ENCODE data around the gene PACS1. TPM values are rescaled to one million over a fixed set of nuclear protein-coding genes. Genes with fewer than 3 reads are reported as not detected.

PACS1 gene
- total RNA-seq, 1 donor from 2014 or later: 86.9 TPM

DNA sequence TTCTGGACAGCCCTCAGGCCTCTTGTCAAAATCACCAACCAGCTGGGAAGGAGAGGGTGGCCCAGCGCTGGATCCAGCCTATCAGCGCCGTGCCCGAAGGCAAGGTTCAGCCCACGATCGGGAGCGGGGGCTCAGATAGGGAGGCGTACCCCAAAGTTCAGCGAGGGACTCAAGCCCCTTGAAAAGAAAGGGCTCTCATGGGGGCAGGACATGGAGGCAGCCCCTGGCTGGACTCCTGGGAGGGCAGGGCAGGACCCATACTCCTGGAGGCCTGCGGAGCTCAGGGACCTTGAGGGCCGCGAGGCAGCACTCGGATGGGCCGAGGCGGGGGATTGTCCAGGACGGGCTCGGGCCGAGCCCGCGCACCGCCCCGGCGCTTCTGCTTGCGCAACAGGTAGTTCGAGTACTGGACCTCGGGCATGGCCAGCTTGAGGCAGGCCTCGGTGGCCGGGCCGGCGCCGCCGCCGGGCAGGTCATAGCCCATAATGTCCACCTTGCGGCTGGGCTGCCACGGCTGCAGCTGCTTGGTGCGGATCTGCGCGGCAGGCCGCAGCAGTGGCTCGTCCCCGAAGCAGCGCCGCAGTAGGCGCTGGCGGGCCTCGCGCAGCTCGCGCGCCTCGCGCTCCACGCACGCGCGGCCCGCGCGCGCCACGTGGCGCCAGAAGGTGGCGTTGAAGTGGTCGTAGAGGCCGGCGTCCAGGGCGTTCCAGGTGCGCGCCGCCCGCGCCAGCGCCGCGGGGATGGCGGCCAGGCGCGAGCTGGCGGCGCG lies 27.7 kb upstream of the PACS1 start:
- Histone ChIP-seq H3K79me2 (ENCODE audit: insufficient read depth, low read length) (no peaks in the 10 kb centered on the region), H3K9ac (ENCODE audit: low read length) (no peak overlapping the region), H3K4me2 (ENCODE audit: low read length) (no peak overlapping the region), H3K4me1 (ENCODE audit: insufficient read depth, low read length) (peaks cover 2% of the 10 kb centered on the region), H3K27ac (ENCODE audit: low read depth, low read length) (no peak overlapping the region), H3K36me3 (ENCODE audit: insufficient read depth, low read length) (no peaks in the 10 kb centered on the region), H2AFZ (ENCODE audit: low read depth, low read length) (no peak overlapping the region), H3K9me3 (ENCODE audit: insufficient read depth, low read depth, low read length) (no peaks in the 10 kb centered on the region), H4K20me1 (ENCODE audit: insufficient read depth, low read length) (no peaks in the 10 kb centered on the region), H3K4me3 (ENCODE audit: insufficient read depth, low read depth, low read length) (no peak overlapping the region), H3K27me3 (ENCODE audit: insufficient read depth, low read length) (peaks cover 5% of the 10 kb centered on the region)
- Mint-ChIP-seq H3K36me3 (ENCODE audit: low read depth, unreplicated experiment) (no peaks in the 10 kb centered on the region), H3K27ac (ENCODE audit: unreplicated experiment) (no peak overlapping the region), H3K9me3 (ENCODE audit: unreplicated experiment) (peaks cover 8% of the 10 kb centered on the region), H3K4me3 (ENCODE audit: unreplicated experiment) (no peak overlapping the region), H3K4me1 (ENCODE audit: low read depth, unreplicated experiment) (no peaks in the 10 kb centered on the region), H3K27me3 (ENCODE audit: low read depth, unreplicated experiment) (peaks cover 12% of the 10 kb centered on the region)
- DNase-seq (ENCODE audit: low read depth) (no peak), FAIRE-seq (no peak)
- no peak for TF ChIP-seq EZH2 (IDR thresholded peaks at IDR 0.05; ENCODE audit: insufficient read depth, low read length)
- no peak for TF ChIP-seq CTCF (IDR thresholded peaks at IDR 0.05; ENCODE audit: insufficient read depth, low read depth, low read length)

- Mint-ChIP-seq H3K36me3 (ENCODE audit: low read depth, unreplicated experiment) (no peaks in the 10 kb centered on the region), H3K4me1 (ENCODE audit: low read depth, unreplicated experiment) (no peaks in the 10 kb centered on the region), H3K4me3 (ENCODE audit: unreplicated experiment) (no peak overlapping the region), H3K27ac (ENCODE audit: unreplicated experiment) (no peak overlapping the region), H3K27me3 (ENCODE audit: low read depth, unreplicated experiment) (peaks cover 14% of the 10 kb centered on the region), H3K9me3 (ENCODE audit: unreplicated experiment) (peaks cover 4% of the 10 kb centered on the region)
- TF ChIP-seq EZH2 (IDR thresholded peaks at IDR 0.05; ENCODE audit: insufficient read depth, low read length) (no peak), CTCF (IDR thresholded peaks at IDR 0.05; ENCODE audit: insufficient read depth, low read depth, low read length) (no peak)
- no peak overlapping the region for H3K4me2 ChIP-seq (ENCODE audit: low read length)
- no peak overlapping the region for H3K9ac ChIP-seq (ENCODE audit: low read length)
- no peak for FAIRE-seq
- peaks cover 10% of the 10 kb centered on the region for H3K4me1 ChIP-seq (ENCODE audit: insufficient read depth, low read length)
- H3K4me3 ChIP-seq (ENCODE audit: insufficient read depth, low read depth, low read length): no peak overlapping the region
- H3K79me2 ChIP-seq (ENCODE audit: insufficient read depth, low read length): no peaks in the 10 kb centered on the region
- no peaks in the 10 kb centered on the region for H3K9me3 ChIP-seq (ENCODE audit: insufficient read depth, low read depth, low read length)
- H3K27me3 ChIP-seq (ENCODE audit: insufficient read depth, low read length): peaks cover 5% of the 10 kb centered on the region
- no peaks in the 10 kb centered on the region for H4K20me1 ChIP-seq (ENCODE audit: insufficient read depth, low read length)
- H3K36me3 ChIP-seq (ENCODE audit: insufficient read depth, low read length): no peaks in the 10 kb centered on the region
- H2AFZ ChIP-seq (ENCODE audit: low read depth, low read length): no peak overlapping the region
- no peak overlapping the region for H3K27ac ChIP-seq (ENCODE audit: low read depth, low read length)
- DNase-seq (ENCODE audit: low read depth): no peak
These were observed 26.8 kb upstream of the PACS1 start for GRCh38 chr11:66042996-66043906.

All from astrocyte (in vitro differentiated cells and primary cell).